H9 (cell line): ENCODE measurements around the gene GBP2. TPM values are rescaled to one million over a fixed set of nuclear protein-coding genes. Genes with fewer than 3 reads are reported as not detected.

ENCODE experiments used
- DNase-seq: peaks from one replicate; pipeline ENCODE4 v3.0.0-alpha.2; 2017
- H2AFZ ChIP-seq: one replicate; pipeline ENCODE4 v1.6.1; 2013; ENCODE audit warnings: mild to moderate bottlenecking, low read length, control low read depth, moderate library complexity
- H2AK5ac ChIP-seq: 2 replicates; pipeline ENCODE4 v1.6.1; 2013; ENCODE audit warnings: low read length, control low read depth, mixed read lengths; ENCODE audit not compliant: insufficient read length
- H2BK120ac ChIP-seq: one replicate; pipeline ENCODE4 v1.6.1; 2013; ENCODE audit warnings: low read depth, mild to moderate bottlenecking, low read length, control low read depth, inconsistent platforms; ENCODE audit not compliant: poor library complexity, severe bottlenecking
- H2BK12ac ChIP-seq: 2 replicates; pipeline ENCODE4 v1.6.1; 2013; ENCODE audit warnings: low read length, control low read depth, mixed read lengths, low read depth; ENCODE audit not compliant: insufficient read length
- H2BK15ac ChIP-seq: 2 replicates; pipeline ENCODE4 v1.6.1; 2013; ENCODE audit warnings: low read depth, low read length, control low read depth
- H2BK20ac ChIP-seq: one replicate; pipeline ENCODE4 v1.6.1; 2013; ENCODE audit warnings: low read depth, mild to moderate bottlenecking, low read length, control low read depth, inconsistent platforms; ENCODE audit not compliant: poor library complexity, severe bottlenecking
- H2BK5ac ChIP-seq: 2 replicates; pipeline ENCODE4 v1.6.1; 2013; ENCODE audit warnings: low read length, control low read depth, mixed read lengths; ENCODE audit not compliant: insufficient read length
- H3K14ac ChIP-seq: 2 replicates; pipeline ENCODE4 v1.6.1; 2013; ENCODE audit warnings: low read length, control low read depth; ENCODE audit not compliant: insufficient read depth
- H3K18ac ChIP-seq: 2 replicates; pipeline ENCODE4 v1.6.1; 2013; ENCODE audit warnings: low read depth, mild to moderate bottlenecking, mixed read lengths, low read length, control low read depth; ENCODE audit not compliant: insufficient read length
- H3K23ac ChIP-seq: 2 replicates; pipeline ENCODE4 v1.6.1; 2013; ENCODE audit warnings: low read length, control low read depth, mixed read lengths, low read depth; ENCODE audit not compliant: insufficient read length
- H3K23me2 ChIP-seq: 2 replicates; pipeline ENCODE4 v1.6.1; 2013; ENCODE audit warnings: low read depth, mild to moderate bottlenecking, mixed read lengths, low read length, control low read depth; ENCODE audit not compliant: insufficient read length, poor library complexity, severe bottlenecking
- H3K27ac ChIP-seq: 2 replicates; pipeline ENCODE4 v1.5.1; 2013; ENCODE audit warnings: low read length, control low read depth, mixed read lengths, low read depth; ENCODE audit not compliant: insufficient read length
- H3K27me3 ChIP-seq: 2 replicates; pipeline ENCODE4 v1.6.1; 2013; ENCODE audit warnings: low read length, control low read depth, inconsistent platforms; ENCODE audit not compliant: insufficient read depth
- H3K4ac ChIP-seq: 2 replicates; pipeline ENCODE4 v1.6.1; 2013; ENCODE audit warnings: low read depth, mild to moderate bottlenecking, control low read depth, inconsistent platforms, low read length, moderate library complexity
- H3K4me1 ChIP-seq: 2 replicates; pipeline ENCODE4 v1.6.1; 2013; ENCODE audit warnings: low read length, control low read depth, inconsistent platforms; ENCODE audit not compliant: insufficient read depth
- H3K4me2 ChIP-seq: 2 replicates; pipeline ENCODE4 v1.6.1; 2013; ENCODE audit warnings: low read length, control low read depth, mixed read lengths; ENCODE audit not compliant: insufficient read length, insufficient read depth
- H3K56ac ChIP-seq: 2 replicates; pipeline ENCODE4 v1.6.1; 2013; ENCODE audit warnings: low read depth, mild to moderate bottlenecking, mixed read lengths, low read length, control low read depth; ENCODE audit not compliant: insufficient read length
- H3K79me1 ChIP-seq: 2 replicates; pipeline ENCODE4 v1.6.1; 2013; ENCODE audit warnings: low read depth, mild to moderate bottlenecking, moderate library complexity, low read length, control low read depth, inconsistent platforms; ENCODE audit not compliant: insufficient read depth, poor library complexity, severe bottlenecking
- H3K79me2 ChIP-seq: 2 replicates; pipeline ENCODE4 v1.6.1; 2013; ENCODE audit warnings: low read length, control low read depth, inconsistent platforms; ENCODE audit not compliant: insufficient read depth
- H3K9ac ChIP-seq: 2 replicates; pipeline ENCODE4 v1.6.1; 2013; ENCODE audit warnings: low read length, control low read depth, mixed read lengths; ENCODE audit not compliant: insufficient read length; ENCODE audit errors: extremely low read depth
- H3K9me3 ChIP-seq: one replicate; pipeline ENCODE4 v1.6.1; 2013; ENCODE audit warnings: low read depth, low read length, inconsistent platforms; ENCODE audit not compliant: control insufficient read depth
- H3T11ph ChIP-seq: one replicate; pipeline ENCODE4 v1.6.1; 2013; ENCODE audit warnings: mild to moderate bottlenecking, low read length, control low read depth, inconsistent platforms
- H4K20me1 ChIP-seq: one replicate; pipeline ENCODE4 v1.6.1; 2013; ENCODE audit not compliant: control insufficient read depth, insufficient read length, insufficient read depth
- H4K5ac ChIP-seq: 2 replicates; pipeline ENCODE4 v1.6.1; 2013; ENCODE audit warnings: low read depth, mild to moderate bottlenecking, mixed read lengths, low read length, control low read depth; ENCODE audit not compliant: insufficient read length
- H4K8ac ChIP-seq: replicated peaks from 2 replicates; pipeline ENCODE4 v1.6.1; 2013; ENCODE audit warnings: low read length, control low read depth, mixed read lengths, low read depth; ENCODE audit not compliant: insufficient read length
- H4K91ac ChIP-seq: 2 replicates; pipeline ENCODE4 v1.6.1; 2013; ENCODE audit warnings: low read depth, mild to moderate bottlenecking, moderate library complexity, mixed read lengths, low read length, control low read depth; ENCODE audit not compliant: insufficient read length
- H3K27ac Mint-ChIP-seq, 3 experiments: 2 replicates in 2 of 3; 3 replicates in 1 of 3; pipeline ENCODE4 v1.8.0; 2020 to 2021; ENCODE audit warnings: mixed read lengths in 3 of 3, mild to moderate bottlenecking in 1 of 3, moderate library complexity in 1 of 3
- H3K27me3 Mint-ChIP-seq: 2 replicates; pipeline ENCODE4 v1.8.0; 2021; ENCODE audit warnings: low read depth, mild to moderate bottlenecking, moderate library complexity, mixed read lengths
- H3K36me3 Mint-ChIP-seq, 3 experiments: 2 replicates in 2 of 3; 3 replicates in 1 of 3; pipeline ENCODE4 v1.8.0; 2020 to 2021; ENCODE audit warnings: low read depth in 3 of 3, mixed read lengths in 3 of 3; ENCODE audit not compliant: insufficient read depth in 1 of 3
- H3K4me1 Mint-ChIP-seq, 2 experiments: 2 replicates each; pipeline ENCODE4 v1.8.0; 2020; ENCODE audit warnings: mixed read lengths in 2 of 2
- H3K4me3 Mint-ChIP-seq, 2 experiments: 2 replicates in 1 of 2; 3 replicates in 1 of 2; pipeline ENCODE4 v1.8.0; 2020 to 2021; ENCODE audit warnings: mild to moderate bottlenecking in 2 of 2, mixed read lengths in 2 of 2, moderate library complexity in 1 of 2
- H3K9me3 Mint-ChIP-seq, 2 experiments: 2 replicates in 1 of 2; 3 replicates in 1 of 2; pipeline ENCODE4 v1.8.0; 2020; ENCODE audit warnings: mild to moderate bottlenecking in 2 of 2, mixed read lengths in 2 of 2, moderate library complexity in 1 of 2
- WGBS: extraction: QIAGEN DNeasy Blood & Tissue Kit; methylation state at CpG from one replicate; pipeline ENCODE4 v1.1.7; 2013; ENCODE audit warnings: missing lambda C conversion rate, low lambda C conversion rate, mixed read lengths; ENCODE audit not compliant: insufficient read length; ENCODE audit errors: extremely low coverage; 5-methylcytosine and 5-hydroxymethylcytosine counted together
- total RNA-seq: library from RNA; stranded (reverse); gene quantifications from 2 replicates; pipeline ENCODE4 v1.2.1, GENCODE V29; 2021
- TF ChIP-seq, protein P1 (sequence below): fragments of 200-600 bp; sonication (generic); conservative IDR thresholded peaks from 3 replicates; pipeline ENCODE4 v1.8.0; 2021; ENCODE audit warnings: antibody characterized with exemption, mild to moderate bottlenecking

Gene GBP2
- total RNA-seq, 1 experiment from 2014 or later = not detected

DNA sequence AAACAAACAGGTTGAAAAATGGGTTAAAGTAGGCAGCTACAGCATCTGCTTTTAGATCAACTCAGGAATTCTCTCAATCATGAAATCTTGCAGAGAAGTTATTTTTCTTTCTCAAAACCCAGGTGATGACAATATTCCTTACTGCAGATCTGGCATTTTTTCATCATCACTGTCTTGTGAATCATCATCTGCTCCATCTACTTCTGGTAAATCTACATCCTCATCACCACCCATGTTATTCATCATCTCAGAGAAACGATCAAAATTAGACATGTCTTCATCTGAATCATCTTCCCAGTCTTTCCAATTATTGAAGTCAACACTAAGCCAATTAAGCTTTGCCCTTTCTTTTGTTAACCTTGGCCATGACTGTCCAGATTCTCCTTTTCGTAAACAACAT lies 21.8 kb downstream of the GBP2 start:
- Histone ChIP-seq H4K5ac (no peak overlapping the region), H2AK5ac (no peak overlapping the region), H3K14ac (no peak overlapping the region), H3T11ph (no peak overlapping the region), H2BK120ac (no peak overlapping the region), H3K4me2 (no peak overlapping the region), H4K8ac (no peak overlapping the region), H2BK12ac (no peak overlapping the region), H2BK5ac (no peak overlapping the region), H3K18ac (no peak overlapping the region), H3K79me2 (no peaks in the 10 kb centered on the region), H3K79me1 (no peaks in the 10 kb centered on the region), H2BK15ac (no peak overlapping the region), H3K9ac (no peak overlapping the region), H3K27me3 (no peaks in the 10 kb centered on the region), H3K4me1 (no peaks in the 10 kb centered on the region), H4K91ac (no peak overlapping the region), H3K23ac (no peak overlapping the region), H2AFZ (no peak overlapping the region), H3K9me3 (no peaks in the 10 kb centered on the region), H3K27ac (no peak overlapping the region), H3K4ac (no peak overlapping the region), H3K56ac (no peak overlapping the region), H4K20me1 (no peaks in the 10 kb centered on the region), H3K23me2 (no peaks in the 10 kb centered on the region), H2BK20ac (no peak overlapping the region)
- Mint-ChIP-seq H3K27ac (no peak overlapping the region), H3K4me3 (no peak overlapping the region), H3K9me3 (peaks cover 0 to 2% of the 10 kb centered on the region in 2 experiments; a peak in 3 of 5 replicates), H3K36me3 (peaks cover 0 to 2% (median 0%) of the 10 kb centered on the region in 3 experiments; a peak in 1 of 7 replicates), H3K4me1 (peaks cover 9 to 13% of the 10 kb centered on the region in 2 experiments), H3K27me3 (no peaks in the 10 kb centered on the region)
- no CpG with 5 or more reads among the region's 2 CpGs for WGBS
- TF ChIP-seq, protein P1, sequence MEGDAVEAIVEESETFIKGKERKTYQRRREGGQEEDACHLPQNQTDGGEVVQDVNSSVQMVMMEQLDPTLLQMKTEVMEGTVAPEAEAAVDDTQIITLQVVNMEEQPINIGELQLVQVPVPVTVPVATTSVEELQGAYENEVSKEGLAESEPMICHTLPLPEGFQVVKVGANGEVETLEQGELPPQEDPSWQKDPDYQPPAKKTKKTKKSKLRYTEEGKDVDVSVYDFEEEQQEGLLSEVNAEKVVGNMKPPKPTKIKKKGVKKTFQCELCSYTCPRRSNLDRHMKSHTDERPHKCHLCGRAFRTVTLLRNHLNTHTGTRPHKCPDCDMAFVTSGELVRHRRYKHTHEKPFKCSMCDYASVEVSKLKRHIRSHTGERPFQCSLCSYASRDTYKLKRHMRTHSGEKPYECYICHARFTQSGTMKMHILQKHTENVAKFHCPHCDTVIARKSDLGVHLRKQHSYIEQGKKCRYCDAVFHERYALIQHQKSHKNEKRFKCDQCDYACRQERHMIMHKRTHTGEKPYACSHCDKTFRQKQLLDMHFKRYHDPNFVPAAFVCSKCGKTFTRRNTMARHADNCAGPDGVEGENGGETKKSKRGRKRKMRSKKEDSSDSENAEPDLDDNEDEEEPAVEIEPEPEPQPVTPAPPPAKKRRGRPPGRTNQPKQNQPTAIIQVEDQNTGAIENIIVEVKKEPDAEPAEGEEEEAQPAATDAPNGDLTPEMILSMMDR = no peak
- DNase-seq = no peak
